H9 (cell line): Measurements from ENCODE around the gene MREG. TPM values are rescaled to one million over a fixed set of nuclear protein-coding genes. Genes with fewer than 3 reads are reported as not detected.
A peak's percentile ranks its signal among the peaks of the same experiment; 100 is the strongest.

Experiments used
- DNase-seq: peaks from one replicate; pipeline ENCODE4 v3.0.0-alpha.2; 2017
- H2AFZ ChIP-seq: one replicate; pipeline ENCODE4 v1.6.1; 2013; ENCODE audit warnings: mild to moderate bottlenecking, low read length, control low read depth, moderate library complexity
- H2AK5ac ChIP-seq: 2 replicates; pipeline ENCODE4 v1.6.1; 2013; ENCODE audit warnings: low read length, control low read depth, mixed read lengths; ENCODE audit not compliant: insufficient read length
- H2BK120ac ChIP-seq: one replicate; pipeline ENCODE4 v1.6.1; 2013; ENCODE audit warnings: low read depth, mild to moderate bottlenecking, low read length, control low read depth, inconsistent platforms; ENCODE audit not compliant: poor library complexity, severe bottlenecking
- H2BK12ac ChIP-seq: 2 replicates; pipeline ENCODE4 v1.6.1; 2013; ENCODE audit warnings: low read length, control low read depth, mixed read lengths, low read depth; ENCODE audit not compliant: insufficient read length
- H2BK15ac ChIP-seq: 2 replicates; pipeline ENCODE4 v1.6.1; 2013; ENCODE audit warnings: low read depth, low read length, control low read depth
- H2BK20ac ChIP-seq: one replicate; pipeline ENCODE4 v1.6.1; 2013; ENCODE audit warnings: low read depth, mild to moderate bottlenecking, low read length, control low read depth, inconsistent platforms; ENCODE audit not compliant: poor library complexity, severe bottlenecking
- H2BK5ac ChIP-seq: 2 replicates; pipeline ENCODE4 v1.6.1; 2013; ENCODE audit warnings: low read length, control low read depth, mixed read lengths; ENCODE audit not compliant: insufficient read length
- H3K14ac ChIP-seq: 2 replicates; pipeline ENCODE4 v1.6.1; 2013; ENCODE audit warnings: low read length, control low read depth; ENCODE audit not compliant: insufficient read depth
- H3K18ac ChIP-seq: 2 replicates; pipeline ENCODE4 v1.6.1; 2013; ENCODE audit warnings: low read depth, mild to moderate bottlenecking, mixed read lengths, low read length, control low read depth; ENCODE audit not compliant: insufficient read length
- H3K23ac ChIP-seq: 2 replicates; pipeline ENCODE4 v1.6.1; 2013; ENCODE audit warnings: low read length, control low read depth, mixed read lengths, low read depth; ENCODE audit not compliant: insufficient read length
- H3K23me2 ChIP-seq: 2 replicates; pipeline ENCODE4 v1.6.1; 2013; ENCODE audit warnings: low read depth, mild to moderate bottlenecking, mixed read lengths, low read length, control low read depth; ENCODE audit not compliant: insufficient read length, poor library complexity, severe bottlenecking
- H3K27ac ChIP-seq: 2 replicates; pipeline ENCODE4 v1.5.1; 2013; ENCODE audit warnings: low read length, control low read depth, mixed read lengths, low read depth; ENCODE audit not compliant: insufficient read length
- H3K27me3 ChIP-seq: 2 replicates; pipeline ENCODE4 v1.6.1; 2013; ENCODE audit warnings: low read length, control low read depth, inconsistent platforms; ENCODE audit not compliant: insufficient read depth
- H3K4ac ChIP-seq: 2 replicates; pipeline ENCODE4 v1.6.1; 2013; ENCODE audit warnings: low read depth, mild to moderate bottlenecking, control low read depth, inconsistent platforms, low read length, moderate library complexity
- H3K4me1 ChIP-seq: 2 replicates; pipeline ENCODE4 v1.6.1; 2013; ENCODE audit warnings: low read length, control low read depth, inconsistent platforms; ENCODE audit not compliant: insufficient read depth
- H3K4me2 ChIP-seq: 2 replicates; pipeline ENCODE4 v1.6.1; 2013; ENCODE audit warnings: low read length, control low read depth, mixed read lengths; ENCODE audit not compliant: insufficient read length, insufficient read depth
- H3K56ac ChIP-seq: 2 replicates; pipeline ENCODE4 v1.6.1; 2013; ENCODE audit warnings: low read depth, mild to moderate bottlenecking, mixed read lengths, low read length, control low read depth; ENCODE audit not compliant: insufficient read length
- H3K79me1 ChIP-seq: 2 replicates; pipeline ENCODE4 v1.6.1; 2013; ENCODE audit warnings: low read depth, mild to moderate bottlenecking, moderate library complexity, low read length, control low read depth, inconsistent platforms; ENCODE audit not compliant: insufficient read depth, poor library complexity, severe bottlenecking
- H3K79me2 ChIP-seq: 2 replicates; pipeline ENCODE4 v1.6.1; 2013; ENCODE audit warnings: low read length, control low read depth, inconsistent platforms; ENCODE audit not compliant: insufficient read depth
- H3K9ac ChIP-seq: 2 replicates; pipeline ENCODE4 v1.6.1; 2013; ENCODE audit warnings: low read length, control low read depth, mixed read lengths; ENCODE audit not compliant: insufficient read length; ENCODE audit errors: extremely low read depth
- H3K9me3 ChIP-seq: one replicate; pipeline ENCODE4 v1.6.1; 2013; ENCODE audit warnings: low read depth, low read length, inconsistent platforms; ENCODE audit not compliant: control insufficient read depth
- H3T11ph ChIP-seq: one replicate; pipeline ENCODE4 v1.6.1; 2013; ENCODE audit warnings: mild to moderate bottlenecking, low read length, control low read depth, inconsistent platforms
- H4K20me1 ChIP-seq: one replicate; pipeline ENCODE4 v1.6.1; 2013; ENCODE audit not compliant: control insufficient read depth, insufficient read length, insufficient read depth
- H4K5ac ChIP-seq: 2 replicates; pipeline ENCODE4 v1.6.1; 2013; ENCODE audit warnings: low read depth, mild to moderate bottlenecking, mixed read lengths, low read length, control low read depth; ENCODE audit not compliant: insufficient read length
- H4K8ac ChIP-seq: replicated peaks from 2 replicates; pipeline ENCODE4 v1.6.1; 2013; ENCODE audit warnings: low read length, control low read depth, mixed read lengths, low read depth; ENCODE audit not compliant: insufficient read length
- H4K91ac ChIP-seq: 2 replicates; pipeline ENCODE4 v1.6.1; 2013; ENCODE audit warnings: low read depth, mild to moderate bottlenecking, moderate library complexity, mixed read lengths, low read length, control low read depth; ENCODE audit not compliant: insufficient read length
- H3K27ac Mint-ChIP-seq, 3 experiments: 2 replicates in 2 of 3; 3 replicates in 1 of 3; pipeline ENCODE4 v1.8.0; 2020 to 2021; ENCODE audit warnings: mixed read lengths in 3 of 3, mild to moderate bottlenecking in 1 of 3, moderate library complexity in 1 of 3
- H3K27me3 Mint-ChIP-seq: 2 replicates; pipeline ENCODE4 v1.8.0; 2021; ENCODE audit warnings: low read depth, mild to moderate bottlenecking, moderate library complexity, mixed read lengths
- H3K36me3 Mint-ChIP-seq, 3 experiments: 2 replicates in 2 of 3; 3 replicates in 1 of 3; pipeline ENCODE4 v1.8.0; 2020 to 2021; ENCODE audit warnings: low read depth in 3 of 3, mixed read lengths in 3 of 3; ENCODE audit not compliant: insufficient read depth in 1 of 3
- H3K4me1 Mint-ChIP-seq, 2 experiments: 2 replicates each; pipeline ENCODE4 v1.8.0; 2020; ENCODE audit warnings: mixed read lengths in 2 of 2
- H3K4me3 Mint-ChIP-seq, 2 experiments: 2 replicates in 1 of 2; 3 replicates in 1 of 2; pipeline ENCODE4 v1.8.0; 2020 to 2021; ENCODE audit warnings: mild to moderate bottlenecking in 2 of 2, mixed read lengths in 2 of 2, moderate library complexity in 1 of 2
- H3K9me3 Mint-ChIP-seq, 2 experiments: 2 replicates in 1 of 2; 3 replicates in 1 of 2; pipeline ENCODE4 v1.8.0; 2020; ENCODE audit warnings: mild to moderate bottlenecking in 2 of 2, mixed read lengths in 2 of 2, moderate library complexity in 1 of 2
- WGBS: extraction: QIAGEN DNeasy Blood & Tissue Kit; methylation state at CpG from one replicate; pipeline ENCODE4 v1.1.7; 2013; ENCODE audit warnings: missing lambda C conversion rate, low lambda C conversion rate, mixed read lengths; ENCODE audit not compliant: insufficient read length; ENCODE audit errors: extremely low coverage; 5-methylcytosine and 5-hydroxymethylcytosine counted together
- total RNA-seq: library from RNA; stranded (reverse); gene quantifications from 2 replicates; pipeline ENCODE4 v1.2.1, GENCODE V29; 2021
- TF ChIP-seq, protein P1 (sequence below): fragments of 200-600 bp; sonication (generic); conservative IDR thresholded peaks from 3 replicates; pipeline ENCODE4 v1.8.0; 2021; ENCODE audit warnings: antibody characterized with exemption, mild to moderate bottlenecking

Gene MREG
- total RNA-seq, 1 experiment from 2014 or later, result 21.8 TPM

DNA sequence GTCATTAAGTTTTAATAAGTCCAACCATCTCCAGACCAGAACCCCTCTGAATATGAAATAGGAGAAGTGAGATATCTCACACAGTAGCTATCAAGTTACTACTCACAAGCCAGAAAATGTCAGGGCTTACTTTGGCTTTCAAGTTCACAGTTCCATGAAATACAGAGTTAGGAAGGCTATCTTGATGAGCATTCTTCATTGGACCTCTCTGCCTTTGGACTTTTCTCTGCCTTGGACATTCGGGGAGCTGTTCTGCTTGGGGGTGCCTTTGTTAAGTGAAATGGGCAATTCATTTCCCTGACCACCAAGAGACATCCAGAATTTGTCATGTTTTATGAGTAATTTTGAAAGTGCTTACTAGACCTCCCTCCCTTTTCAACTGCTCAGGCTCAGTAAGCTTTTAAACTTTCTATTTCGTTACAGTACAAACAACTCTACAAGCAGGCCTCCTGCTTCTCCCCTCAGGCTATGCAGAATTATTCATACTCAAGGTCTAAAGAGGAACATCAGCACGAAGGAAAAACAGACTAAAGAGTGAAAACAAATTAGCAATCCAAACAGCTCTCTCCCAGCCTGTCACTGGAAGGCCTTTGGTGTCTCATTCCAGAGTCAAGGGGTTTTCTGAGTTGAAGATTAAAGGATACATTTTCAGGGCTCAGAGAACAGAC lies 95.3 kb downstream of the MREG start:
- Mint-ChIP-seq H3K27ac (peak overlapping the region; percentile 69 to 87 (median 70); a peak in 6 of 7 replicates), H3K36me3 (peaks cover 0 to 3% (median 0%) of the 10 kb centered on the region in 3 experiments; a peak in 1 of 7 replicates), H3K9me3 (peaks cover 0 to 2% of the 10 kb centered on the region in 2 experiments; a peak in 1 of 5 replicates), H3K4me1 (peaks cover 35 to 59% of the 10 kb centered on the region in 2 experiments), H3K4me3 (peak overlapping the region in 1 of 2 experiments; percentile 33; a peak in 2 of 5 replicates), H3K27me3 (peaks cover 2% of the 10 kb centered on the region; the same call in 1 of the 2 replicates)
- Histone ChIP-seq H3K4me2 (peak overlapping the region; percentile 24), H3K56ac (no peak overlapping the region), H4K20me1 (no peaks in the 10 kb centered on the region), H3K79me2 (no peaks in the 10 kb centered on the region), H3K9ac (no peak overlapping the region), H4K8ac (no peak overlapping the region), H2AFZ (no peak overlapping the region), H3T11ph (no peak overlapping the region), H2BK15ac (no peak overlapping the region), H2BK20ac (no peak overlapping the region), H4K91ac (no peak overlapping the region), H3K23me2 (peaks cover 2% of the 10 kb centered on the region), H3K4me1 (peaks cover 4% of the 10 kb centered on the region; the same call in 1 of the 2 replicates), H2BK5ac (no peak overlapping the region), H2BK120ac (no peak overlapping the region), H3K14ac (no peak overlapping the region), H3K27ac (peak overlapping the region; percentile 70), H3K9me3 (no peaks in the 10 kb centered on the region), H3K79me1 (no peaks in the 10 kb centered on the region), H3K4ac (no peak overlapping the region), H4K5ac (no peak overlapping the region), H2AK5ac (no peak overlapping the region), H3K27me3 (no peaks in the 10 kb centered on the region), H2BK12ac (no peak overlapping the region), H3K23ac (no peak overlapping the region), H3K18ac (no peak overlapping the region)
- TF ChIP-seq, protein P1, sequence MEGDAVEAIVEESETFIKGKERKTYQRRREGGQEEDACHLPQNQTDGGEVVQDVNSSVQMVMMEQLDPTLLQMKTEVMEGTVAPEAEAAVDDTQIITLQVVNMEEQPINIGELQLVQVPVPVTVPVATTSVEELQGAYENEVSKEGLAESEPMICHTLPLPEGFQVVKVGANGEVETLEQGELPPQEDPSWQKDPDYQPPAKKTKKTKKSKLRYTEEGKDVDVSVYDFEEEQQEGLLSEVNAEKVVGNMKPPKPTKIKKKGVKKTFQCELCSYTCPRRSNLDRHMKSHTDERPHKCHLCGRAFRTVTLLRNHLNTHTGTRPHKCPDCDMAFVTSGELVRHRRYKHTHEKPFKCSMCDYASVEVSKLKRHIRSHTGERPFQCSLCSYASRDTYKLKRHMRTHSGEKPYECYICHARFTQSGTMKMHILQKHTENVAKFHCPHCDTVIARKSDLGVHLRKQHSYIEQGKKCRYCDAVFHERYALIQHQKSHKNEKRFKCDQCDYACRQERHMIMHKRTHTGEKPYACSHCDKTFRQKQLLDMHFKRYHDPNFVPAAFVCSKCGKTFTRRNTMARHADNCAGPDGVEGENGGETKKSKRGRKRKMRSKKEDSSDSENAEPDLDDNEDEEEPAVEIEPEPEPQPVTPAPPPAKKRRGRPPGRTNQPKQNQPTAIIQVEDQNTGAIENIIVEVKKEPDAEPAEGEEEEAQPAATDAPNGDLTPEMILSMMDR, result no peak
- no CpG with 5 or more reads among the region's 3 CpGs for WGBS
- DNase-seq, result no peak
